Neural progenitor cell (in vitro differentiated cells): ENCODE measurements around the gene PPP2R5A. TPM values are rescaled to one million over a fixed set of nuclear protein-coding genes. Genes with fewer than 3 reads are reported as not detected.

ENCODE experiments used
- DNase-seq: peaks from one replicate; pipeline ENCODE4 v3.0.0-alpha.2; 2016; ENCODE audit warnings: low spot score
- H2AFZ ChIP-seq: fragments of 200-600 bp; sonication (generic); replicated peaks from 2 replicates; pipeline ENCODE4 v1.6.1; 2016; ENCODE audit warnings: antibody characterized with exemption
- H3F3A ChIP-seq: fragments of 200-600 bp; sonication (generic); 2 replicates; pipeline ENCODE4 v1.6.1; 2016; ENCODE audit warnings: antibody characterized with exemption, low read depth
- H3K27ac ChIP-seq: fragments of 200-600 bp; sonication (generic); 2 replicates; pipeline ENCODE4 v1.5.1; 2016; ENCODE audit warnings: mild to moderate bottlenecking
- H3K27me3 ChIP-seq: fragments of 200-600 bp; sonication (generic); 2 replicates; pipeline ENCODE4 v1.6.1; 2016; ENCODE audit warnings: mild to moderate bottlenecking, moderate library complexity
- H3K36me3 ChIP-seq: fragments of 200-600 bp; sonication (generic); 2 replicates; pipeline ENCODE4 v1.5.1; 2016
- H3K4me1 ChIP-seq: fragments of 200-600 bp; sonication (generic); 2 replicates; pipeline ENCODE4 v1.6.1; 2016; ENCODE audit warnings: mixed run types
- H3K4me2 ChIP-seq: fragments of 200-600 bp; sonication (generic); 2 replicates; pipeline ENCODE4 v1.6.1; 2016
- H3K4me3 ChIP-seq: fragments of 200-600 bp; sonication (generic); 2 replicates; pipeline ENCODE4 v1.5.1; 2016
- H3K79me2 ChIP-seq: fragments of 200-600 bp; sonication (generic); 2 replicates; pipeline ENCODE4 v1.6.1; 2016; ENCODE audit warnings: low read depth
- H3K9ac ChIP-seq: fragments of 200-600 bp; sonication (generic); 2 replicates; pipeline ENCODE4 v1.6.1; 2016
- H3K9me3 ChIP-seq: fragments of 200-600 bp; sonication (generic); 2 replicates; pipeline ENCODE4 v1.5.1; 2016; ENCODE audit warnings: low read depth
- H4K20me1 ChIP-seq: fragments of 200-600 bp; sonication (generic); 2 replicates; pipeline ENCODE4 v1.6.1; 2016; ENCODE audit warnings: low read depth
- H3K27ac Mint-ChIP-seq: 3 replicates; pipeline ENCODE4 v1.8.0; 2021; ENCODE audit warnings: mixed read lengths
- H3K27me3 Mint-ChIP-seq: 2 replicates; pipeline ENCODE4 v1.8.0; 2022; ENCODE audit warnings: low read depth, mild to moderate bottlenecking, inconsistent platforms, moderate library complexity, mixed read lengths; ENCODE audit not compliant: insufficient read depth
- H3K36me3 Mint-ChIP-seq: 3 replicates; pipeline ENCODE4 v1.8.0; 2021; ENCODE audit warnings: mixed read lengths
- H3K4me1 Mint-ChIP-seq: 3 replicates; pipeline ENCODE4 v1.8.0; 2021; ENCODE audit warnings: mixed read lengths
- H3K4me3 Mint-ChIP-seq: 3 replicates; pipeline ENCODE4 v1.8.0; 2021; ENCODE audit warnings: mild to moderate bottlenecking, moderate library complexity, mixed read lengths
- H3K9me3 Mint-ChIP-seq: 3 replicates; pipeline ENCODE4 v1.8.0; 2020; ENCODE audit warnings: mixed read lengths
- CTCF ChIP-seq: fragments of 200-600 bp; sonication (generic); IDR thresholded peaks from 2 replicates; pipeline ENCODE4 v1.5.1; 2017; ENCODE audit warnings: antibody characterized with exemption, mild to moderate bottlenecking
- EZH2 ChIP-seq: fragments of 200-600 bp; sonication (generic); IDR thresholded peaks from 2 replicates; pipeline ENCODE4 v1.6.1; 2017; ENCODE audit warnings: antibody characterized with exemption, mild to moderate bottlenecking, moderate library complexity
- EZH2phosphoT487 ChIP-seq: fragments of 200-600 bp; sonication (generic); IDR thresholded peaks from 2 replicates; pipeline ENCODE4 v1.6.1; 2017; ENCODE audit warnings: antibody characterized with exemption
- small RNA-seq: library from RNA; depleted of rRNA; stranded (forward); fragments of <200 nt; gene quantifications from one replicate; pipeline ENCODE3, GENCODE V24; 2015
- total RNA-seq: library from RNA; depleted of rRNA; stranded (reverse); fragments of >200 nt; gene quantifications from 2 replicates; pipeline ENCODE4 v1.2.3, GENCODE V29; 2015; ENCODE audit warnings: low replicate concordance

PPP2R5A gene
- total RNA-seq, 1 donor from 2014 or later = 27.9 TPM

GRCh38 chr1:212401838-212402582 lies 116.8 kb downstream of the PPP2R5A start:
- H3K27ac Mint-ChIP-seq = no peak overlapping the region
- no peak overlapping the region for H3K4me2 ChIP-seq
- no peak overlapping the region for H3K27ac ChIP-seq
- no peaks in the 10 kb centered on the region for H3F3A ChIP-seq
- DNase-seq = no peak
- TF ChIP-seq CTCF = no peak
- no peak for TF ChIP-seq EZH2
- no peak for TF ChIP-seq EZH2phosphoT487
- H3K4me3 ChIP-seq = no peak overlapping the region
- H2AFZ ChIP-seq = no peak overlapping the region
- no peak overlapping the region for H3K4me3 Mint-ChIP-seq
- H3K79me2 ChIP-seq = no peaks in the 10 kb centered on the region
- no peaks in the 10 kb centered on the region for H4K20me1 ChIP-seq
- H3K36me3 Mint-ChIP-seq = peaks cover 42% of the 10 kb centered on the region
- H3K4me1 Mint-ChIP-seq = no peaks in the 10 kb centered on the region
- H3K9me3 ChIP-seq = peaks cover 9% of the 10 kb centered on the region
- no peak overlapping the region for H3K9ac ChIP-seq
- H3K36me3 ChIP-seq = peaks cover 5% of the 10 kb centered on the region
- H3K27me3 ChIP-seq = no peaks in the 10 kb centered on the region
- H3K4me1 ChIP-seq = no peaks in the 10 kb centered on the region
- no peaks in the 10 kb centered on the region for H3K27me3 Mint-ChIP-seq
- H3K9me3 Mint-ChIP-seq = peaks cover 8% of the 10 kb centered on the region

GRCh38 chr1:212402666-212403321 lies 117.6 kb downstream of the PPP2R5A start:
- no peak for DNase-seq
- Mint-ChIP-seq H3K27ac (no peak overlapping the region), H3K9me3 (peaks cover 3% of the 10 kb centered on the region), H3K4me1 (no peaks in the 10 kb centered on the region), H3K27me3 (no peaks in the 10 kb centered on the region), H3K36me3 (peaks cover 42% of the 10 kb centered on the region), H3K4me3 (no peak overlapping the region)
- Histone ChIP-seq H3K36me3 (no peaks in the 10 kb centered on the region), H3K4me1 (no peaks in the 10 kb centered on the region), H4K20me1 (no peaks in the 10 kb centered on the region), H3K9ac (no peak overlapping the region), H3K27ac (no peak overlapping the region), H3K4me2 (no peak overlapping the region), H3K79me2 (no peaks in the 10 kb centered on the region), H2AFZ (no peak overlapping the region), H3K27me3 (no peaks in the 10 kb centered on the region), H3F3A (no peaks in the 10 kb centered on the region), H3K9me3 (peaks cover 3% of the 10 kb centered on the region), H3K4me3 (no peak overlapping the region)
- TF ChIP-seq EZH2 (no peak), EZH2phosphoT487 (no peak), CTCF (no peak)

GRCh38 chr1:212410231-212410820 lies 125.1 kb downstream of the PPP2R5A start:
- Histone ChIP-seq H3F3A (peaks cover 5% of the 10 kb centered on the region), H3K27me3 (peaks cover 16% of the 10 kb centered on the region), H3K9me3 (no peaks in the 10 kb centered on the region), H3K4me2 (no peak overlapping the region), H3K36me3 (no peaks in the 10 kb centered on the region), H3K27ac (no peak overlapping the region), H3K79me2 (peaks cover 20% of the 10 kb centered on the region), H2AFZ (no peak overlapping the region), H3K9ac (no peak overlapping the region), H4K20me1 (peaks cover 27% of the 10 kb centered on the region), H3K4me1 (peaks cover 10% of the 10 kb centered on the region), H3K4me3 (no peak overlapping the region)
- peaks cover 41% of the 10 kb centered on the region for H3K36me3 Mint-ChIP-seq
- no peaks in the 10 kb centered on the region for H3K9me3 Mint-ChIP-seq
- DNase-seq = no peak
- peaks cover 20% of the 10 kb centered on the region for H3K4me1 Mint-ChIP-seq
- TF ChIP-seq CTCF = no peak
- TF ChIP-seq EZH2 = no peak
- TF ChIP-seq EZH2phosphoT487 = no peak
- H3K27me3 Mint-ChIP-seq = peaks cover 9% of the 10 kb centered on the region
- H3K4me3 Mint-ChIP-seq = no peak overlapping the region
- H3K27ac Mint-ChIP-seq = no peak overlapping the region

Small RNA genes lying within 50 kb of the gene (small RNA-seq; reads per million reads assigned to genes)
- not detected for gene SNORA16B

Other genes with a start within 250 kb of the PPP2R5A start
- gene INTS7, start 249.9 kb upstream of the PPP2R5A start, total RNA-seq = 17.1 and 20.7 TPM in 2 replicates
- 62.4 and 76.6 TPM in 2 replicates for gene DTL, start 249.7 kb upstream of the PPP2R5A start, total RNA-seq
- gene PACC1, start 129.5 kb downstream of the PPP2R5A start, total RNA-seq = 16.5 and 21.1 TPM in 2 replicates
- 6.8 and 8.2 TPM in 2 replicates for gene NENF, start 147.5 kb downstream of the PPP2R5A start, total RNA-seq